ENCODE results near the gene FAM131C.

The FAM131C gene

GRCh38 chr1:16018749-16019643 is 54.5 kb downstream of the FAM131C start:
- TF ChIP-seq CTCF (IDR thresholded peaks at IDR 0.05): no peak
- Histone ChIP-seq H3K36me3 (no peaks in the 10 kb centered on the region), H3K4me3 (ENCODE audit: low read depth in 1 of 2, low read length in 1 of 2) (no peak overlapping the region), H3K27me3 (peaks cover 10% of the 10 kb centered on the region), H3K9me3 (no peaks in the 10 kb centered on the region), H3K27ac (no peak overlapping the region), H3K4me1 (ENCODE audit: control insufficient read depth in 1 of 2, insufficient read depth in 1 of 2, low read depth in 1 of 2, low read length in 1 of 2) (no peaks in the 10 kb centered on the region)

GRCh38 chr1:16018308-16018707 is 55.1 kb downstream of the FAM131C start:
- Histone ChIP-seq H3K4me1 (ENCODE audit: control insufficient read depth in 1 of 2, insufficient read depth in 1 of 2, low read depth in 1 of 2, low read length in 1 of 2) (peaks cover 0 to under 1% of the 10 kb centered on the region in 2 experiments), H3K27me3 (peaks cover 17% of the 10 kb centered on the region), H3K27ac (no peak overlapping the region), H3K4me3 (ENCODE audit: low read depth in 1 of 2, low read length in 1 of 2) (no peak overlapping the region), H3K36me3 (no peaks in the 10 kb centered on the region), H3K9me3 (no peaks in the 10 kb centered on the region)
- TF ChIP-seq CTCF (IDR thresholded peaks at IDR 0.05): no peak

- H3K27me3 ChIP-seq: peaks cover 23% of the 10 kb centered on the region
- no peak within 1 kb of the TSS for H3K27ac ChIP-seq
- peaks cover under 1 to 7% of the 10 kb centered on the region in 2 experiments for H3K4me1 ChIP-seq (ENCODE audit: control insufficient read depth in 1 of 2, insufficient read depth in 1 of 2, low read depth in 1 of 2, low read length in 1 of 2)
- no peak within 1 kb of the TSS for H3K4me3 ChIP-seq (ENCODE audit: low read depth in 1 of 2, low read length in 1 of 2)
- no peak for TF ChIP-seq CTCF (IDR thresholded peaks at IDR 0.05)
- no peaks in the 10 kb centered on the region for H3K9me3 ChIP-seq
- H3K36me3 ChIP-seq: no peaks in the 10 kb centered on the region
Observed at GRCh38 chr1:16017461-16018303, 55.8 kb downstream of the FAM131C start, which contains the start of gene HSPB7. TSS of gene HSPB7 (minus strand) at chr1:16018043. CDS start at chr1:16017963, 80 bp downstream.

- no peak for TF ChIP-seq CTCF (IDR thresholded peaks at IDR 0.05)
- Histone ChIP-seq H3K4me3 (ENCODE audit: low read depth in 1 of 2, low read length in 1 of 2) (no peak overlapping the region), H3K27me3 (peaks cover 28% of the 10 kb centered on the region), H3K27ac (no peak overlapping the region), H3K9me3 (no peaks in the 10 kb centered on the region), H3K4me1 (ENCODE audit: control insufficient read depth in 1 of 2, insufficient read depth in 1 of 2, low read depth in 1 of 2, low read length in 1 of 2) (peaks cover 6 to 11% of the 10 kb centered on the region in 2 experiments), H3K36me3 (no peaks in the 10 kb centered on the region)
Observed at GRCh38 chr1:16017076-16017460, 56.4 kb downstream of the FAM131C start.

GRCh38 chr1:16015960-16016901 is 57.2 kb downstream of the FAM131C start:
- H3K27ac ChIP-seq: no peak overlapping the region
- no peaks in the 10 kb centered on the region for H3K9me3 ChIP-seq
- no peak overlapping the region for H3K4me3 ChIP-seq (ENCODE audit: low read depth in 1 of 2, low read length in 1 of 2)
- TF ChIP-seq CTCF (IDR thresholded peaks at IDR 0.05): no peak
- no peaks in the 10 kb centered on the region for H3K36me3 ChIP-seq
- H3K4me1 ChIP-seq (ENCODE audit: control insufficient read depth in 1 of 2, insufficient read depth in 1 of 2, low read depth in 1 of 2, low read length in 1 of 2): peaks cover 6 to 11% of the 10 kb centered on the region in 2 experiments
- H3K27me3 ChIP-seq: peaks cover 28% of the 10 kb centered on the region

Data from neutrophil (primary cell).